Astrocyte (in vitro differentiated cells and primary cell): ENCODE measurements around the gene CELSR2. TPM values are rescaled to one million over a fixed set of nuclear protein-coding genes. Genes with fewer than 3 reads are reported as not detected.

ENCODE experiments used
- DNase-seq: peaks from one replicate; pipeline ENCODE4 v3.0.0-alpha.2; 2010; ENCODE audit warnings: low read depth
- FAIRE-seq: peaks from 2 replicates; lab custom pipeline; 2011; peaks lifted over from hg19 to GRCh38; lab: Jason Lieb, UNC
- H2AFZ ChIP-seq: 2 replicates; pipeline ENCODE4 v1.6.0; 2012; ENCODE audit warnings: low read depth, low read length, inconsistent platforms
- H3K27ac ChIP-seq: 2 replicates; pipeline ENCODE4 v1.5.1; 2011; ENCODE audit warnings: low read depth, low read length, inconsistent platforms
- H3K27me3 ChIP-seq: 2 replicates; pipeline ENCODE4 v1.6.0; 2011; ENCODE audit warnings: low read length, inconsistent platforms; ENCODE audit not compliant: insufficient read depth
- H3K36me3 ChIP-seq: 2 replicates; pipeline ENCODE4 v1.5.1; 2011; ENCODE audit warnings: low read length, inconsistent platforms; ENCODE audit not compliant: insufficient read depth
- H3K4me1 ChIP-seq: 2 replicates; pipeline ENCODE4 v1.5.1; 2011; ENCODE audit warnings: low read length, inconsistent platforms; ENCODE audit not compliant: insufficient read depth
- H3K4me2 ChIP-seq: 2 replicates; pipeline ENCODE4 v1.6.0; 2012; ENCODE audit warnings: low read length, inconsistent platforms
- H3K4me3 ChIP-seq: 2 replicates; pipeline ENCODE4 v1.5.1; 2011; ENCODE audit warnings: low read depth, mild to moderate bottlenecking, low read length, inconsistent platforms; ENCODE audit not compliant: insufficient read depth
- H3K79me2 ChIP-seq: 2 replicates; pipeline ENCODE4 v1.6.0; 2012; ENCODE audit warnings: mild to moderate bottlenecking, low read length, inconsistent platforms; ENCODE audit not compliant: insufficient read depth
- H3K9ac ChIP-seq: 2 replicates; pipeline ENCODE4 v1.6.0; 2012; ENCODE audit warnings: mild to moderate bottlenecking, low read length, inconsistent platforms
- H3K9me3 ChIP-seq: 2 replicates; pipeline ENCODE4 v1.5.1; 2012; ENCODE audit warnings: low read depth, mild to moderate bottlenecking, low read length, inconsistent platforms; ENCODE audit not compliant: insufficient read depth
- H4K20me1 ChIP-seq: 2 replicates; pipeline ENCODE4 v1.6.0; 2012; ENCODE audit warnings: low read length, inconsistent platforms; ENCODE audit not compliant: insufficient read depth
- H3K27ac Mint-ChIP-seq: one replicate; pipeline ENCODE4 v1.8.0; 2021; ENCODE audit warnings: mild to moderate bottlenecking, mixed read lengths; ENCODE audit not compliant: unreplicated experiment
- H3K27me3 Mint-ChIP-seq: one replicate; pipeline ENCODE4 v1.8.0; 2021; ENCODE audit warnings: low read depth, mixed read lengths; ENCODE audit not compliant: unreplicated experiment
- H3K36me3 Mint-ChIP-seq: one replicate; pipeline ENCODE4 v1.8.0; 2021; ENCODE audit warnings: low read depth, mixed read lengths; ENCODE audit not compliant: unreplicated experiment
- H3K4me1 Mint-ChIP-seq: one replicate; pipeline ENCODE4 v1.8.0; 2021; ENCODE audit warnings: low read depth, mixed read lengths; ENCODE audit not compliant: unreplicated experiment
- H3K4me3 Mint-ChIP-seq: one replicate; pipeline ENCODE4 v1.8.0; 2021; ENCODE audit warnings: mild to moderate bottlenecking, moderate library complexity, mixed read lengths; ENCODE audit not compliant: unreplicated experiment
- H3K9me3 Mint-ChIP-seq: one replicate; pipeline ENCODE4 v1.8.0; 2021; ENCODE audit warnings: mild to moderate bottlenecking, mixed read lengths; ENCODE audit not compliant: unreplicated experiment
- EZH2 ChIP-seq: IDR thresholded peaks from 2 replicates; pipeline ENCODE4 v1.6.1; 2012; ENCODE audit warnings: mild to moderate bottlenecking, low read length, inconsistent platforms; ENCODE audit not compliant: insufficient read depth
- total RNA-seq: library from RNA; stranded (reverse); gene quantifications from 2 replicates; pipeline ENCODE4 v1.2.1, GENCODE V29; 2021
- TF ChIP-seq, protein P1 (sequence below): IDR thresholded peaks from 2 replicates; pipeline ENCODE4 v1.5.1; 2011; ENCODE audit warnings: low read depth, mild to moderate bottlenecking, inconsistent platforms, low read length, moderate library complexity; ENCODE audit not compliant: insufficient read depth

The CELSR2 gene
- total RNA-seq, 1 donor from 2014 or later: 10.0 TPM

DNA sequence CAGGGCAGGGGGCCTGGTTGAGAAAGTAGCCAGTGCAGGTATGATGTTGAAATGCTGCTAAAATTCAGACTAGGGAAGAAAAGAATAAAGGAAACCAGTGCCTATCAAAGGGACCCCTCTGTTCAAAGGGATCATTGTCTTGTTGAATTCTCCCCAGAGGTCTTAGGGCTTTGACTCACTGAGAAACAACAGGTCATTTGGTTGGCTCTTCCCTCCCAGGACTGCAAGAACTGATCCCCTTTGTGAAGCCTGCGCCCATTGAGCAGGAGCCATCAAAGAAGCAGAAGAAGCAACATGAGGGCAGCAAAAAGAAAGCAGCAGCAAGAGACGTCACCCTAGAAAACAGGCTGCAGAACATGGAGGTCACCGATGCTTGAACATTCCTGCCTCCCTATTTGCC is 11.8 kb upstream of the CELSR2 start:
- no peaks in the 10 kb centered on the region for H3K9me3 Mint-ChIP-seq

DNA sequence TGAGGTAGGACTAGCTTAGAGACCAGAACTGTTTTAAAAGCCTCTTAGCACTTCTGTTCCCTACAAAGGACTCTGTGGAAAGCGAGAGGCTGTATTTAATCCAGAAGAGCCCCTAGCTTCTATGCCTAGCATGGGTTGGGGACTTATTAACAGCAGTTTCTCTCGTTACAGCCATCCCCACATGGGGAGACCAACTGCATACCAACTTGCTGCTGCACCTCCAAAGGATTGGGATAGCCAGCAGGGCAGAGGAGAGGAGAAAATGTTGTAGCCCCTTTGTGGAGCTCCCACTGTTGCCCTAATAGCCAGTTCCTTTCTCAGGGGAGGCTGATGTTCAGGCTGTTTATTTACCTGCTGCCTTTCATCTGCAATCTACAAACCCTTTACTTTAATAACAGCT is 11.0 kb upstream of the CELSR2 start:
- Histone ChIP-seq H3K9ac (no peak overlapping the region), H3K9me3 (no peaks in the 10 kb centered on the region), H3K36me3 (peaks cover 46% of the 10 kb centered on the region), H3K27ac (no peak overlapping the region), H3K79me2 (no peaks in the 10 kb centered on the region), H4K20me1 (peaks cover 25% of the 10 kb centered on the region), H2AFZ (no peak overlapping the region), H3K4me2 (no peak overlapping the region), H3K4me1 (peaks cover 19% of the 10 kb centered on the region), H3K4me3 (no peak overlapping the region), H3K27me3 (no peaks in the 10 kb centered on the region)
- H3K27me3 Mint-ChIP-seq: no peaks in the 10 kb centered on the region
- no peak overlapping the region for H3K4me3 Mint-ChIP-seq
- peaks cover 20% of the 10 kb centered on the region for H3K4me1 Mint-ChIP-seq
- no peaks in the 10 kb centered on the region for H3K9me3 Mint-ChIP-seq
- TF ChIP-seq EZH2: no peak
- TF ChIP-seq, protein P1, sequence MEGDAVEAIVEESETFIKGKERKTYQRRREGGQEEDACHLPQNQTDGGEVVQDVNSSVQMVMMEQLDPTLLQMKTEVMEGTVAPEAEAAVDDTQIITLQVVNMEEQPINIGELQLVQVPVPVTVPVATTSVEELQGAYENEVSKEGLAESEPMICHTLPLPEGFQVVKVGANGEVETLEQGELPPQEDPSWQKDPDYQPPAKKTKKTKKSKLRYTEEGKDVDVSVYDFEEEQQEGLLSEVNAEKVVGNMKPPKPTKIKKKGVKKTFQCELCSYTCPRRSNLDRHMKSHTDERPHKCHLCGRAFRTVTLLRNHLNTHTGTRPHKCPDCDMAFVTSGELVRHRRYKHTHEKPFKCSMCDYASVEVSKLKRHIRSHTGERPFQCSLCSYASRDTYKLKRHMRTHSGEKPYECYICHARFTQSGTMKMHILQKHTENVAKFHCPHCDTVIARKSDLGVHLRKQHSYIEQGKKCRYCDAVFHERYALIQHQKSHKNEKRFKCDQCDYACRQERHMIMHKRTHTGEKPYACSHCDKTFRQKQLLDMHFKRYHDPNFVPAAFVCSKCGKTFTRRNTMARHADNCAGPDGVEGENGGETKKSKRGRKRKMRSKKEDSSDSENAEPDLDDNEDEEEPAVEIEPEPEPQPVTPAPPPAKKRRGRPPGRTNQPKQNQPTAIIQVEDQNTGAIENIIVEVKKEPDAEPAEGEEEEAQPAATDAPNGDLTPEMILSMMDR: no peak
- H3K27ac Mint-ChIP-seq: no peak overlapping the region
- DNase-seq: no peak
- peaks cover 24% of the 10 kb centered on the region for H3K36me3 Mint-ChIP-seq
- FAIRE-seq: no peak

More for the DNA sequence above, 11.8 kb upstream of the CELSR2 start:
- Histone ChIP-seq H3K4me3 (no peak overlapping the region), H3K27me3 (no peaks in the 10 kb centered on the region), H3K9ac (no peak overlapping the region), H3K4me2 (no peak overlapping the region), H4K20me1 (peaks cover 28% of the 10 kb centered on the region), H3K27ac (no peak overlapping the region), H2AFZ (no peak overlapping the region), H3K36me3 (peaks cover 55% of the 10 kb centered on the region), H3K9me3 (no peaks in the 10 kb centered on the region), H3K4me1 (peaks cover 19% of the 10 kb centered on the region), H3K79me2 (no peaks in the 10 kb centered on the region)
- Mint-ChIP-seq H3K36me3 (peaks cover 25% of the 10 kb centered on the region), H3K4me3 (no peak overlapping the region), H3K4me1 (peaks cover 14% of the 10 kb centered on the region), H3K27ac (no peak overlapping the region), H3K27me3 (no peaks in the 10 kb centered on the region)
- DNase-seq: no peak
- no peak for FAIRE-seq
- TF ChIP-seq, protein P1: no peak
- TF ChIP-seq EZH2: no peak

DNA sequence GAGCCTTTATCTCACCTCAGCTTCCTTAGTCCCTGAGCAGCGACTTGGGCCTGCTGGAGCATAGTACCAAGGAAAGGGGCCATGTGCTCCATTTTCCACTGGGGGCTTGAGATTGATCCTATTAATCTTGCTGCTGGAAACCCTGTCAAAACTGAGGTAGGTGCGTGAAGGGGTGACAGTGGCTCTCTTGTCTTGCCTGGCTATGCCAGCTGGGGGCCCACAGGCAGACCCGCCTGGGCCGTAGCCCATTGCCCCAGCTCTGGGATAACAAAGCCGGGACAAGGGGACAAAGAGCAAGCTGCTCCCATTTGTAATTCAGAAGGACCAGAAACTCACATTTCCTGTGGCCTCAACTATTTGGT is 10.3 kb upstream of the CELSR2 start:
- Mint-ChIP-seq H3K9me3 (no peaks in the 10 kb centered on the region), H3K36me3 (peaks cover 24% of the 10 kb centered on the region), H3K27ac (peak overlapping the region; percentile 83), H3K4me3 (no peak overlapping the region), H3K27me3 (no peaks in the 10 kb centered on the region), H3K4me1 (peaks cover 21% of the 10 kb centered on the region)
- H3K27me3 ChIP-seq: no peaks in the 10 kb centered on the region
- no peak overlapping the region for H3K9ac ChIP-seq
- no peak for FAIRE-seq
- H3K9me3 ChIP-seq: no peaks in the 10 kb centered on the region
- H4K20me1 ChIP-seq: peaks cover 25% of the 10 kb centered on the region
- H3K4me2 ChIP-seq: no peak overlapping the region
- H3K79me2 ChIP-seq: no peaks in the 10 kb centered on the region
- peaks cover 19% of the 10 kb centered on the region for H3K4me1 ChIP-seq
- H3K27ac ChIP-seq: no peak overlapping the region
- H3K36me3 ChIP-seq: peaks cover 46% of the 10 kb centered on the region
- DNase-seq: no peak
- TF ChIP-seq EZH2: no peak
- TF ChIP-seq, protein P1: no peak
- no peak overlapping the region for H3K4me3 ChIP-seq
- H2AFZ ChIP-seq: no peak overlapping the region
